Peyer's patch (tissue), 4 donors: Measurements from ENCODE around the gene DOCK4.

Experiments
- CTCF ChIP-seq, 6 experiments: fragments of 450-650 bp in 4 of 6; fragments of 200-600 bp in 2 of 6; sonication (generic) in 1 of 6; IDR thresholded peaks; one replicate each; pipeline ENCODE4 v1.5.1; 2017 to 2019; ENCODE audit warnings: antibody characterized with exemption in 6 of 6, mild to moderate bottlenecking in 3 of 6, moderate library complexity in 1 of 6
- POLR2A ChIP-seq, 2 donors: fragments of 450-650 bp; IDR thresholded peaks; one replicate each; pipeline ENCODE4 v1.5.1; 2017; ENCODE audit warnings: antibody characterized with exemption in 2 of 2, mild to moderate bottlenecking in 2 of 2, moderate library complexity in 2 of 2

GRCh38 chr7:112112822-112113255 is 93.4 kb downstream of the DOCK4 start:
- TF ChIP-seq CTCF (IDR thresholded peaks at IDR 0.05), result no peak
- no peak for TF ChIP-seq POLR2A (IDR thresholded peaks at IDR 0.05)
